Testis (tissue), 2 donors: Measurements from ENCODE around the gene ADSS1.

Source experiments
- CTCF ChIP-seq, 3 experiments: fragments of 450-650 bp in 2 of 3; fragments of 200-600 bp in 1 of 3; sonication (generic) in 1 of 3; IDR thresholded peaks; one replicate each; pipeline ENCODE4 v1.5.1; 2016 to 2019; ENCODE audit warnings: antibody characterized with exemption in 3 of 3, mild to moderate bottlenecking in 2 of 3, moderate library complexity in 1 of 3
- POLR2A ChIP-seq: fragments of 450-650 bp; IDR thresholded peaks from one replicate; pipeline ENCODE4 v1.6.1; 2017; ENCODE audit warnings: antibody characterized with exemption, mild to moderate bottlenecking, moderate library complexity

DNA sequence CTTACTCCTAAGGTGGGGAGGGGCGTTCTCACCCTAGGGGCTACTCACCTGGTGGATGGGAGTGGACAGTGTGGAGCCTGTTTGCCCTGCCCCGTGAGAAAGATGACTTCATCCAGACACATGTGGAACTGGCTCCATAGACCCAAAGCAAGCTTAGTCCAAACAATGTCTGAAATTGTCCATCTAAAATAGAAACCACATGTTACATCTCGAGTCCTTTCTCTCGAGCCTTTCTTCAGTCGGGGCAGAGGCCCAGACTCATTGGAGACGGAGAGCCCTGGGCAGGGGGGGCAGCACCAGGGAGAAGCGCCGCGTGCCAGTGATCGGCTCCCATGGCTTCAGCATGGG lies 33.2 kb downstream of the ADSS1 start:
- TF ChIP-seq CTCF (IDR thresholded peaks at IDR 0.05) (no peak), POLR2A (no peak)
